Psoas muscle (tissue), 8 donors: Measurements from ENCODE around the gene MAPK6. TPM values are rescaled to one million over a fixed set of nuclear protein-coding genes. Genes with fewer than 3 reads are reported as not detected.

Experiments used
- ATAC-seq, 4 donors: fragments of 200-7000 bp; cut with Tn5 transposase; one replicate each; pipeline ENCODE4 v1.9.1; 2020; ENCODE audit warnings: moderate library complexity in 3 of 4, mild to moderate bottlenecking in 2 of 4
- DNase-seq, 2 donors: peaks; one replicate each; pipeline ENCODE4 v3.0.0-alpha.2; 2020
- H3K27ac ChIP-seq: fragments of 200-600 bp; one replicate; pipeline ENCODE4 v1.8.0; 2022
- H3K27me3 ChIP-seq, 3 donors: fragments of 200-600 bp in 1 of 3; one replicate each; pipeline versions ENCODE4 v1.6.1 to v1.8.0; 2013 to 2022; ENCODE audit warnings: low read length in 2 of 3, mild to moderate bottlenecking in 2 of 3, moderate library complexity in 1 of 3; ENCODE audit not compliant: insufficient read depth in 3 of 3
- H3K36me3 ChIP-seq, 2 donors: fragments of 200-600 bp in 1 of 2; one replicate each; pipeline versions ENCODE4 v1.6.1 to v1.8.0; 2013 to 2022; ENCODE audit warnings: low read depth in 1 of 2, mild to moderate bottlenecking in 1 of 2, moderate library complexity in 1 of 2; ENCODE audit not compliant: insufficient read depth in 1 of 2
- H3K4me1 ChIP-seq: fragments of 200-600 bp; one replicate; pipeline ENCODE4 v1.8.0; 2022
- H3K4me3 ChIP-seq: fragments of 200-600 bp; one replicate; pipeline ENCODE4 v1.8.0; 2022; ENCODE audit warnings: mild to moderate bottlenecking
- H3K9me3 ChIP-seq: fragments of 200-600 bp; one replicate; pipeline ENCODE4 v1.8.0; 2022
- WGBS, 3 donors: extraction: QIAGEN DNeasy Blood & Tissue Kit; methylation state at CpG; one replicate each; pipeline versions ENCODE4 v1.1.6 to v1.1.7; 2013; 5-methylcytosine and 5-hydroxymethylcytosine counted together
- intact Hi-C, 2 donors: fragments of 100-400 bp; cut with DNase I; formaldehyde crosslinking; loops; one replicate each; pipeline versions ENCODE4 v1.11.0 to v1.14.2; 2022
- polyA plus RNA-seq, 3 donors: library from polyadenylated mRNA; stranded (reverse); fragments of 200-250 nt; gene quantifications; one replicate each; pipeline ENCODE4 v1.2.3, GENCODE V29; 2013
- total RNA-seq, 4 donors: library from RNA; stranded (reverse); fragmentation: NEBNext Ultra II Directional in 2 of 4; extraction: Animal tissue kit (Norgen Biotek cat#: 25700) in 2 of 4; gene quantifications; one replicate each; pipeline versions ENCODE4 v1.2.1 to v1.2.4, GENCODE V29; 2021 to 2023
- TF ChIP-seq, protein P1 (sequence below): fragments of 200-600 bp; IDR thresholded peaks from one replicate; pipeline ENCODE4 v1.8.0; 2022; ENCODE audit warnings: antibody characterized with exemption
- donor health status: healthy with polysubstance abuse.
- donor health status: DM: no; HTN: no; CAD: no; lungs with moderate emphysema.
- donor health status: Bipolar disorder and iron deficiency.
- donor health status: healthy.
- donor health status: DM: yes; HTN: yes; CAD: no.
- donor health status: DM: no; HTN: no; CAD: no.
- donor health status: DM: no; HTN: no; CAD: no.
- donor health status: DM: yes; HTN: yes; CAD: no.

Gene MAPK6
- total and polyA plus RNA-seq, 7 donors: 21.1 to 62.7 (median 48.5) TPM

DNA sequence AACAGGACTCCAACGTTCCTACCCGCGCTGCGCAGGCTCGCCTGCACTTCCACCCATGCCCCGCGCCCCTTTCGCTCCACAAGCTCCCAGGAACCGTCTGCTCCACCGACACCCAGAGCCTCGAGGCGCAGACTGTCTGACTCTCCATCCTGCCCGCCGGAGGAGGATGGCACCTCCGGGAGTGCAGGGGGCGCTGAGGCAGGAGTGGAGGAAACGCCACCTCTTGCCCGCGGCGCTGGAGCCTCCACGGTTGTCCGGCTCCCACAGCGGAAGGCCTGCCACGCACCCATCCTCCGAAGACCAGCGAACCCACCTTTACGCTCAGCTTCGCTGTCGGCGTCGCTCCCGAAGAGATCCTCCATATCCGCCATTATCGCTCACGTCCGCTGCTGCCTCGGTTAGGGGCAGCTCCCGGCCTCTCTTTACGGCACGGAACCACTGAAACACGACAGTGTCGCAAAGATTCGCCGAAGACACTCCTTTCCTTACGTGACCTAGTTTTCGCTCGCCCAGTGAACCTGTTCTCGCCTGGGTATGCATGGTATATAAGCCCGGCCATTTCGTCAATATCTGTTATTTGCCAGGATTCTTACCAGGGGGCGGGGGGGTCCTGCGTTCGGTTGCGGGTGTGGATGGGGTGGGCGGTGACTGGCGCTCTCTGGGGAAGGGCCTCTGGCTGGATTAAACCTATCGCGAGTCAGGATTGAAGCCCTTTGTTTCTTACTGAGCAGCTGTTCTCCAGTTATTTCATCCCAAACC lies 47.5 kb upstream of the MAPK6 start, which contains the start of gene LEO1:
Gene LEO1, minus strand, starts transcription at position 404 of the 759 bp plus-strand sequence. Its CDS starts 33 bp downstream, at position 371.
- intact Hi-C loops: loop anchor here in 1 of 2 donors (5.0 kb wide), 2 partner anchors 106 to 166 kb away; no protein-coding TSS in a partner anchor
- peaks cover 0 to 6% of the 10 kb centered on the region in 2 donors for H3K36me3 ChIP-seq
- peak within 1 kb of the TSS; percentile 100 for H3K4me3 ChIP-seq
- 0 to 1% (median 0%) methylated on average over 58 of the region's 58 CpGs for WGBS, 3 donors
- ATAC-seq (peak; percentile 96 to 98 (median 98)), DNase-seq (peak; percentile 87 to 92)
- TF ChIP-seq, protein P1, sequence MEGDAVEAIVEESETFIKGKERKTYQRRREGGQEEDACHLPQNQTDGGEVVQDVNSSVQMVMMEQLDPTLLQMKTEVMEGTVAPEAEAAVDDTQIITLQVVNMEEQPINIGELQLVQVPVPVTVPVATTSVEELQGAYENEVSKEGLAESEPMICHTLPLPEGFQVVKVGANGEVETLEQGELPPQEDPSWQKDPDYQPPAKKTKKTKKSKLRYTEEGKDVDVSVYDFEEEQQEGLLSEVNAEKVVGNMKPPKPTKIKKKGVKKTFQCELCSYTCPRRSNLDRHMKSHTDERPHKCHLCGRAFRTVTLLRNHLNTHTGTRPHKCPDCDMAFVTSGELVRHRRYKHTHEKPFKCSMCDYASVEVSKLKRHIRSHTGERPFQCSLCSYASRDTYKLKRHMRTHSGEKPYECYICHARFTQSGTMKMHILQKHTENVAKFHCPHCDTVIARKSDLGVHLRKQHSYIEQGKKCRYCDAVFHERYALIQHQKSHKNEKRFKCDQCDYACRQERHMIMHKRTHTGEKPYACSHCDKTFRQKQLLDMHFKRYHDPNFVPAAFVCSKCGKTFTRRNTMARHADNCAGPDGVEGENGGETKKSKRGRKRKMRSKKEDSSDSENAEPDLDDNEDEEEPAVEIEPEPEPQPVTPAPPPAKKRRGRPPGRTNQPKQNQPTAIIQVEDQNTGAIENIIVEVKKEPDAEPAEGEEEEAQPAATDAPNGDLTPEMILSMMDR: peak; percentile 45
- peaks cover 11% of the 10 kb centered on the region for H3K4me1 ChIP-seq
- H3K27me3 ChIP-seq: no peaks in the 10 kb centered on the region
- H3K27ac ChIP-seq: peak within 1 kb of the TSS; percentile 94
- H3K9me3 ChIP-seq: peaks cover 13% of the 10 kb centered on the region

DNA sequence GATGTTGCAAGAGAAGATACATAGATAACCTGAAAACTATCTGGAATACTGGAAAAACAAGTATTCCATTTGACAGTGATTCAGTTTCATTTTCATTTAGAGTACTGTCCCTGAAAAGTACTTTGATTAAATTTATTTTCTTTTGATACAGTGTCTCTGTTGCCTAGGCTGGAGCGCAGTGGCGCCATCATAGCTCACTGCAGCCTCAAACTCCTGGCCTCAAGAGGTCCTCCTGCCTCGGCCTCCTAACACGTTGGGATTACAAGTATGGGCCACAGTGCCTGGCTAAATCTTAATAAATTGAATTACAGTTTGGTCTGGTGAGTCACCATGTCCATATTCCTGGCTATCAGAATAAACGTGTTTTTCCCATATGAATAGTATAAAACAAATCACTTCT lies 45.8 kb upstream of the MAPK6 start:
- H3K4me3 ChIP-seq: no peak overlapping the region
- H3K9me3 ChIP-seq: peaks cover under 1% of the 10 kb centered on the region
- H3K27ac ChIP-seq: no peak overlapping the region
- no peak for DNase-seq
- intact Hi-C loops: loop anchor here in 1 of 2 donors (5.0 kb wide), 2 partner anchors 104 to 164 kb away; no protein-coding TSS in a partner anchor
- WGBS, 3 donors: 85 to 93% (median 92%) methylated on average over 4 to 5 of the region's 5 CpGs
- peaks cover 0 to 6% of the 10 kb centered on the region in 2 donors for H3K36me3 ChIP-seq
- TF ChIP-seq, protein P1: no peak
- H3K4me1 ChIP-seq: peaks cover 11% of the 10 kb centered on the region
- no peaks in the 10 kb centered on the region for H3K27me3 ChIP-seq
- ATAC-seq: no peak

DNA sequence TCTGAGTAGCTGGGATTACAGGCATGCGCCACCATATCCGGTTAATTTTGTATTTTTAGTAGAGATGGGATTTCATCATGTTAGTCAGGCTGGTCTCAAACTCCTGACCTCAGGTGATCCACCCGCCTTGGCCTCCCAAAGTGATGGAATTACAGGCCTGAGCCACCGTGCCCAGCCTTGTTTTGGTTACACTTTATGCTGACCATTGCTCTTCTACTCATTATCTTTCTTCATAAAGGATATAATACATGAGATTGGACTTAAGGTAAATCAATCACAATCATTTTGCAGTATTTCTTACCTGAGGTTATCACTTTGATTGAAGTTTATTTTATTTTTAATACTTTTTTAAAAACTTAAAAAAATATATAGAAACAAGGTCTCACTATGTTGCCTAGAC lies 45.2 kb upstream of the MAPK6 start:
- ATAC-seq (no peak), DNase-seq (no peak)
- no peak overlapping the region for H3K27ac ChIP-seq
- 71 to 90% (median 85%) methylated on average over 4 of the region's 4 CpGs for WGBS, 3 donors
- intact Hi-C loops: loop anchor here in 1 of 2 donors (5.0 kb wide), 2 partner anchors 104 to 164 kb away; no protein-coding TSS in a partner anchor
- H3K9me3 ChIP-seq: no peaks in the 10 kb centered on the region
- no peak overlapping the region for H3K4me3 ChIP-seq
- H3K36me3 ChIP-seq: peaks cover 0 to 6% of the 10 kb centered on the region in 2 donors
- H3K27me3 ChIP-seq: no peaks in the 10 kb centered on the region
- TF ChIP-seq, protein P1: no peak
- peaks cover 11% of the 10 kb centered on the region for H3K4me1 ChIP-seq

DNA sequence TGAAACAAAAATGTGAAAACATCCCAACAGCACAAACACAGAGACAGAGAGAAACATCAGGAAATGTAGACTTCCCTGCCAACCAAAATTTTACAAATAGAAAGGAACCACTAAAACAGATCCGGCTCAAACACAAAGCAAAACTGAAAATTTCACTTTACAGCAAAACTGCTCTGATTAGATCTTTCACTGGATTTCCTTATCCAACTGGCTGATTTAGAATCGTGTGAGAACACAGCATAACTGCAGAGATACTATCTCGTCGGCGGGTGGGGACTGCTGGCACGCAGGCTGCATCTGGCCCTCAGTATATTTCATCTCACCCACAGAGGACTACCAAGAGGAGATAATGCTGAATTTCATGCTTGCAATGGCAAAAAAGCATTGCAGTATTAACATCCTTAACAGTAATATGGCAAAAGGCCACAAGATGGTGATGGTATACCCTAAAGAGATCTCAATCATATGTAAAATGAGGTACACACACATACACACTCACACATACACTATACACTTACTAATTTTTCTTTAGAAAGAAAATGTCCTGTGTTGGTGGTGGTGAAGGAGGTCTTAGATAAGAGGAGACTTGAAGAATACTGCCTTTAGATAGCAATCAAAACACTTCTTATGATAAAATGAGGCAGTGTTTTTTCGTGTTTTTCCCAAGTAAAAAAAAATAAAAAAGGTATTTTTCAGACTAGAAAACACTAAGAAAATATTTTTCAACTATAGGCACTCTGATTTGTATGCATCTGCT lies 36.8 kb upstream of the MAPK6 start:
- TF ChIP-seq, protein P1: peak; percentile 34
- ATAC-seq: peak in 3 of 4 donors; percentile 62 to 78 (median 69)
- no peaks in the 10 kb centered on the region for H3K36me3 ChIP-seq
- H3K4me3 ChIP-seq: peak overlapping the region; percentile 49
- intact Hi-C loops: loop anchor here (5.0 kb wide), 2 partner anchors 35 to 95 kb away; partner anchors contain the start of gene MAPK6 (in 2 of the 2)
- 10 to 22% (median 12%) methylated on average over 7 of the region's 7 CpGs for WGBS, 3 donors
- peaks cover 15% of the 10 kb centered on the region for H3K4me1 ChIP-seq
- peak; percentile 25 to 54 for DNase-seq
- H3K27me3 ChIP-seq: no peaks in the 10 kb centered on the region
- H3K9me3 ChIP-seq: no peaks in the 10 kb centered on the region
- H3K27ac ChIP-seq: peak overlapping the region; percentile 53
